Activated CD4-positive, alpha-beta memory T cell treated with anti-CD3 and anti-CD28 coated beads for 36 hours (primary cell): Measurements from ENCODE around the gene PXMP2. TPM values are rescaled to one million over a fixed set of nuclear protein-coding genes. Genes with fewer than 3 reads are reported as not detected.
A peak's percentile ranks its signal among the peaks of the same experiment; 100 is the strongest.

Experiments
- CTCF ChIA-PET: fragments of 350-600 bp; sonication (Branson Sonifier 250); formaldehyde crosslinking; loops from one replicate; lab custom pipeline; 2021; ENCODE audit warnings: antibody characterized with exemption, inconsistent platforms; lab: Charles Lee
- POLR2A ChIA-PET: fragments of 350-600 bp; sonication (Branson Sonifier 250); formaldehyde crosslinking; loops from one replicate; lab custom pipeline; 2021; ENCODE audit warnings: antibody characterized with exemption; lab: Charles Lee
- DNase-seq: peaks from one replicate; pipeline ENCODE4 v3.0.0-alpha.2; 2020
- H3K27ac Mint-ChIP-seq: one replicate; pipeline ENCODE4 v1.8.0; 2021; ENCODE audit warnings: mixed read lengths
- H3K27me3 Mint-ChIP-seq: one replicate; pipeline ENCODE4 v1.8.0; 2021; ENCODE audit warnings: mixed read lengths
- H3K36me3 Mint-ChIP-seq: one replicate; pipeline ENCODE4 v1.8.0; 2021; ENCODE audit warnings: mixed read lengths
- H3K4me1 Mint-ChIP-seq: one replicate; pipeline ENCODE4 v1.8.0; 2021; ENCODE audit warnings: low read depth, mixed read lengths
- H3K4me3 Mint-ChIP-seq: one replicate; pipeline ENCODE4 v1.8.0; 2021; ENCODE audit warnings: mild to moderate bottlenecking, mixed read lengths
- H3K9me3 Mint-ChIP-seq: one replicate; pipeline ENCODE4 v1.8.0; 2021; ENCODE audit warnings: mixed read lengths
- intact Hi-C: fragments of 100-400 bp; cut with micrococcal nuclease; formaldehyde crosslinking; loops from one replicate; pipeline ENCODE4 v1.15.1; 2023
- total RNA-seq, 2 experiments: library from RNA; stranded (reverse); gene quantifications; one replicate each; pipeline ENCODE4 v1.2.3, GENCODE V29; 2021

Gene PXMP2
- 10 to 100 TPM; 17.8 to 20.9 TPM for total RNA-seq

GRCh38 chr12:132687211-132688164, at the start of gene PXMP2, which contains the start of gene POLE:
PXMP2 (plus strand) TSS chr12:132687587; CDS start chr12:132687671, 84 bp downstream.
POLE (minus strand) TSS chr12:132687342; CDS start chr12:132687315, 27 bp downstream.
- no peaks in the 10 kb centered on the region for H3K9me3 Mint-ChIP-seq
- DNase-seq, result peak; percentile 96
- peak within 1 kb of the TSS; percentile 38 for H3K27ac Mint-ChIP-seq
- no peaks in the 10 kb centered on the region for H3K27me3 Mint-ChIP-seq
- peaks cover 18% of the 10 kb centered on the region for H3K4me1 Mint-ChIP-seq
- CTCF ChIA-PET, result no interaction called here
- intact Hi-C loops, result loop anchor here (1.0 kb wide), 3 partner anchors 23 to 221 kb away; partner anchors contain the start of gene PGAM5
- POLR2A ChIA-PET, result interaction anchor here (1.0 kb wide), 1 partner anchor 22 kb away, joined by 3 read pairs; no protein-coding TSS in a partner anchor
- peaks cover 8% of the 10 kb centered on the region for H3K36me3 Mint-ChIP-seq
- peak within 1 kb of the TSS; percentile 77 for H3K4me3 Mint-ChIP-seq

GRCh38 chr12:132637811-132638210, 49.6 kb upstream of the PXMP2 start:
- no peaks in the 10 kb centered on the region for H3K4me1 Mint-ChIP-seq
- POLR2A ChIA-PET, result no interaction called here
- H3K4me3 Mint-ChIP-seq, result no peak overlapping the region
- intact Hi-C loops, result no loop called here
- no peaks in the 10 kb centered on the region for H3K27me3 Mint-ChIP-seq
- no peaks in the 10 kb centered on the region for H3K9me3 Mint-ChIP-seq
- CTCF ChIA-PET, result interaction anchor here (1.0 to 1.6 kb wide), 3 partner anchors 12 to 224 kb away, joined by 3 to 4 read pairs (median 3); no protein-coding TSS in a partner anchor
- DNase-seq, result no peak
- peaks cover 59% of the 10 kb centered on the region for H3K36me3 Mint-ChIP-seq
- no peak overlapping the region for H3K27ac Mint-ChIP-seq

DNA sequence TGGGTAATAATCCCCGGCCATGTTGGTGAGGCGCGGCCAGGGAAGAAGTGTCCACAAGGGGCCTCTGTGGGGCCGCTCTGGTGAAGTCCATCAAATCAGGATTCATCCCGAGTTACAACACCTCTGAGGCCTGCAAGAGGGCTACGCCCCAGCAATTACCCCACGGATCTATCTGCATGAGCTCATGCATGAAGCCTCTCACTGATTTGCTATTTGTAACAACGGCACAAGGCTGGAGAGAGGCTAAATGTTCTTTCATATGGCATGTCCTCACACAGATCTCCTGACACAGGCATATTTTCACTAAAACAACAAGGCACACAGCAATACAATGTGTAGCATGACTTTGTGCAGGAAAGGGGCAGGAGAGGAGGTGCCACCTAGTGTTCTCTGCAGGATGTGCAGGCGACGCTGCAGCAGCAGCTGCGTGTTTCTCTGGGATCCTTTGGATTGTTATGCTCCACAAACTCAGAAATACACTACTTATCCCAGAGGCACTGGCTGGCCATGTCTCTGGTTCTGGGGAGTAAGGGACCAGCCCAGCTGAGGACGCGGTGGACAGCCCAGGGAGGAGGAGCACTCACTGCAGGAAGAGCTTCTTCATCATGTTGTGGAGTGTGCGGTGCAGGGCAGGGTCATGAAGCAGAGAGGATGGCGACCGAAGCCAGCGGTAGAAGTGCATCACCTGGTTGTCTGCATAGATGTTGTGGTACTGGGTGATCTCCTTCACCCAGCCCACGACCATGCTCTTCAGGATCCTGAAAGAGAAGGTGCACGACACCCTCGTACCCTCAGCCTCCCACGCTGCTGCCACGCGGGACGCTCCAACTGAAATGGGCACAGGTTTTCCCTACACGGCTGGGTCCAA, 48.6 kb upstream of the PXMP2 start:
- intact Hi-C loops, result no loop called here
- ChIA-PET POLR2A (no interaction called here), CTCF (interaction anchor here (0.7 to 1.6 kb wide), 9 partner anchors 11 to 225 kb away, joined by 3 to 8 read pairs (median 3); no protein-coding TSS in a partner anchor)
- H3K27me3 Mint-ChIP-seq, result no peaks in the 10 kb centered on the region
- H3K36me3 Mint-ChIP-seq, result peaks cover 58% of the 10 kb centered on the region
- no peak overlapping the region for H3K4me3 Mint-ChIP-seq
- H3K4me1 Mint-ChIP-seq, result no peaks in the 10 kb centered on the region
- no peaks in the 10 kb centered on the region for H3K9me3 Mint-ChIP-seq
- no peak overlapping the region for H3K27ac Mint-ChIP-seq
- no peak for DNase-seq

GRCh38 chr12:132639956-132640520, 47.3 kb upstream of the PXMP2 start:
- no peak for DNase-seq
- Mint-ChIP-seq H3K9me3 (no peaks in the 10 kb centered on the region), H3K27me3 (no peaks in the 10 kb centered on the region), H3K4me1 (no peaks in the 10 kb centered on the region), H3K4me3 (no peak overlapping the region), H3K27ac (no peak overlapping the region), H3K36me3 (peaks cover 51% of the 10 kb centered on the region)
- intact Hi-C loops, result no loop called here
- ChIA-PET CTCF (interaction anchor here (1.2 kb wide), 1 partner anchor 25 kb away, joined by 4 read pairs; no protein-coding TSS in a partner anchor), POLR2A (no interaction called here)

GRCh38 chr12:132640936-132641335, 46.5 kb upstream of the PXMP2 start:
- Mint-ChIP-seq H3K4me1 (no peaks in the 10 kb centered on the region), H3K4me3 (no peak overlapping the region), H3K9me3 (no peaks in the 10 kb centered on the region), H3K27me3 (no peaks in the 10 kb centered on the region), H3K27ac (no peak overlapping the region), H3K36me3 (peaks cover 46% of the 10 kb centered on the region)
- CTCF ChIA-PET, result interaction anchor here (1.2 kb wide), 1 partner anchor 26 kb away, joined by 4 read pairs; no protein-coding TSS in a partner anchor
- DNase-seq, result no peak
- POLR2A ChIA-PET, result no interaction called here
- intact Hi-C loops, result no loop called here

DNA sequence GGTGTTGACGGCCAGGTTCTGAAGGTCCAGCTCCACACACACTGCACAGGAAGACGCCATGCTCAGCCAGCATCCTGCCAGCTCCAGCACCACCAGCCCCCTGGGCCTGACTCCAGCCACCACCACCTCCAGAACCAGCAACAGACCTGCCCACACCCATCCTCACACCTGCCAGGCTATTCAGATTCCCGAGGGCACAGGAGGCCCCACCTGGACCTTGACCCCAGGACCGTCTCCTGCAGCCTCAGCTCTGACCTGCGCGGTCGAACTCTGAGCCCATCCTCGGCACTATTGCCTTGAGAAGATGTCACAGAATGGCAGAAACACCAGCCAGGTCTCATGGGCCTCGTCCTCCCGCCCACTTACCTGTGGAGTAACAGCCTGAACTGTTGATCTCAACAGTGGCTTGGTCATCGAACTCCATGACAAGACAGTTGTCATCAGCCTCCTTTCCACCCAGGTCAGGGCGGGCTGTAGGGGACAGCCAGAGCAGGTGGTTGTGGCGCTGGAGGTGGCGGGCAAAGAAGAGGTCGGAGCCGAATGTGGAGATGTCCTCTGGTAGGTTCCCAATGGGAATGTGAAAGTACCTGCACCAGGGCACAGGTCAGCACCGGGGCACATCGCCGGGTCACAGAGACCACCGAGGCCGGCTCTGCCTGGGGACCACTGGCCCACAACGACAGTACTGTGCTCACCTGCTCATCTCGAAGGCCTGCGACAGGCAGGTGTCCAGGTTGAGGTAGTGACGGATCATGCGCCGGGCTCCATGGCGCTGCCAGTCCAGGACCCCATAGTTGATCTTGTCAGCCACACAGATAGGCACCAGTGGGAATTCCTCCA, 45.4 kb upstream of the PXMP2 start:
- intact Hi-C loops, result no loop called here
- no peak overlapping the region for H3K4me3 Mint-ChIP-seq
- H3K9me3 Mint-ChIP-seq, result no peaks in the 10 kb centered on the region
- no peak overlapping the region for H3K27ac Mint-ChIP-seq
- no peaks in the 10 kb centered on the region for H3K27me3 Mint-ChIP-seq
- ChIA-PET POLR2A (no interaction called here), CTCF (no interaction called here)
- H3K36me3 Mint-ChIP-seq, result peaks cover 45% of the 10 kb centered on the region
- DNase-seq, result no peak
- H3K4me1 Mint-ChIP-seq, result no peaks in the 10 kb centered on the region

- ChIA-PET CTCF (no interaction called here), POLR2A (no interaction called here)
- H3K4me3 Mint-ChIP-seq, result no peak overlapping the region
- no peaks in the 10 kb centered on the region for H3K27me3 Mint-ChIP-seq
- intact Hi-C loops, result no loop called here
- no peak overlapping the region for H3K27ac Mint-ChIP-seq
- peaks cover 44% of the 10 kb centered on the region for H3K36me3 Mint-ChIP-seq
- no peaks in the 10 kb centered on the region for H3K4me1 Mint-ChIP-seq
- H3K9me3 Mint-ChIP-seq, result no peaks in the 10 kb centered on the region
- no peak for DNase-seq
Observed at GRCh38 chr12:132642846-132643835, 44.2 kb upstream of the PXMP2 start.

GRCh38 chr12:132646850-132647249, 40.5 kb upstream of the PXMP2 start:
- intact Hi-C loops, result no loop called here
- no peak for DNase-seq
- Mint-ChIP-seq H3K27ac (no peak overlapping the region), H3K4me1 (no peaks in the 10 kb centered on the region), H3K27me3 (no peaks in the 10 kb centered on the region), H3K9me3 (no peaks in the 10 kb centered on the region), H3K4me3 (no peak overlapping the region), H3K36me3 (peaks cover 32% of the 10 kb centered on the region)
- ChIA-PET CTCF (interaction anchor here (1.2 kb wide), 1 partner anchor 32 kb away, joined by 4 read pairs; no protein-coding TSS in a partner anchor), POLR2A (no interaction called here)

- ChIA-PET CTCF (interaction anchor here (0.6 to 1.8 kb wide), 2 partner anchors 124 to 133 kb away, joined by 3 to 4 read pairs; no protein-coding TSS in a partner anchor), POLR2A (no interaction called here)
- Mint-ChIP-seq H3K27ac (no peak overlapping the region), H3K9me3 (no peaks in the 10 kb centered on the region), H3K4me1 (no peaks in the 10 kb centered on the region), H3K27me3 (no peaks in the 10 kb centered on the region), H3K4me3 (no peak overlapping the region), H3K36me3 (peaks cover 38% of the 10 kb centered on the region)
- DNase-seq, result no peak
- intact Hi-C loops, result no loop called here
Observed at GRCh38 chr12:132647858-132648257, 39.5 kb upstream of the PXMP2 start.

DNA sequence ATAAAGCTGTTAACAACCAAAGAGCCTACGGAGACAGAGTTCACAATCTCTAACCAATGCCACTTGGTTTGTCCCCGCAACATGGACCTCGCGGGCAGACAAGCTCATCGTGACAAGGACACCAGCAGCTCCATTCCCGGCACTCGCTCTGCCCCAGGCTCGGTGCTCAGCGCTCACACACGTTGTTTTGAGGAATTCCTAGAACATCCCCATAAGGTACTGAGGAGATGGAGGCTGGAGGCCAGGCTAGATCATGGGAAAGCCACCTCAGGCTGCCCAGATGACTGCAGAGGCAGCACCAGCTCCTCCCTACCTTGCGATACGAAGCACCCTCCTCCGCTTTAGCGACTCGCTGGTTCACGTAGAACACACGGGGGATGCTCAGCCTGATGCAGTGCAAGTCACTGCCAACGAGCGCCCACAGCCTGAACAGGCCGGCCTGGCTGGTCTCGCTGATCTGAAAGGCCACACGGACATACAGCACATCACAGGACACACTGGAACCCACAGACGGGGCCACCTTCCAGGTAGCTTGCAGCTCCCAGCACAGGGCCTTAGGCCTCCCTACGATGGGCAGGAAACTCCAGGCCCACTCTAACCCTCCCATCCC, 38.7 kb upstream of the PXMP2 start:
- DNase-seq, result no peak
- H3K4me3 Mint-ChIP-seq, result no peak overlapping the region
- H3K4me1 Mint-ChIP-seq, result no peaks in the 10 kb centered on the region
- H3K36me3 Mint-ChIP-seq, result peaks cover 39% of the 10 kb centered on the region
- H3K27me3 Mint-ChIP-seq, result no peaks in the 10 kb centered on the region
- POLR2A ChIA-PET, result no interaction called here
- CTCF ChIA-PET, result interaction anchor here (0.7 to 1.8 kb wide), 3 partner anchors 27 to 217 kb away, joined by 3 to 4 read pairs (median 3); no protein-coding TSS in a partner anchor
- no peak overlapping the region for H3K27ac Mint-ChIP-seq
- intact Hi-C loops, result no loop called here
- no peaks in the 10 kb centered on the region for H3K9me3 Mint-ChIP-seq
